ENCODE measurements around the gene UBE2I.

GRCh38 chr16:1286513-1287094 is 22.8 kb upstream of the UBE2I start:
- TF ChIP-seq CTCF (IDR thresholded peaks at IDR 0.05) = no peak
- no peak for TF ChIP-seq POLR2A (IDR thresholded peaks at IDR 0.05)
